Measurements from ENCODE around the gene POU5F1.
"Not testable (repeated sequence)": the region's sequence is repeated elsewhere in the genome, so short reads cannot be mapped to it uniquely, and the experiment has no call there.

DNA sequence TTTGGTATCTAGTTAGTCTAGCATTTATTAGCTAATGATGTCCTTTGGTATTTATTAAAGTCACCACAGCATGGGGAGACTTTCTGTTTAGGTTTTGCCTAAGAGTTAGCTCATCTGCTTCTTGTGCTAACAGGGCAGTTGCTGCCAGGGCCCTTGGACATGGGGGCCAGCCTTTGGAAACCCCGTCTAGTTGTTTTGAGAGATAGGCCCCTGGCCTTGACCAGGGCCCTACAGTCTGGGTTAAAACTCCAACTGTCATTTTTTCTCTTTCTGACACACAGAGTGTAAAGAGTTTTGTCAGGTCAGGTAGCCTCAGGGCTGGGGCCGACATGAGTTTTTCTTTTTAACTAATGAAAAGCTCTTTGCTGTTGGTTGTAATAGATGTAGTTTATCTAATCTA is 12.8 kb upstream of the POU5F1 start:
- TF ChIP-seq CTCF (optimal IDR thresholded peaks at IDR 0.05 in 1 of 3, IDR thresholded peaks at IDR 0.05 in 1 of 3, conservative IDR thresholded peaks at IDR 0.05 in 1 of 3; ENCODE audit: extremely low read depth in 1 of 3, insufficient read depth in 2 of 3, low read length in 3 of 3); EZH2 (IDR thresholded peaks at IDR 0.05; ENCODE audit: low read length): not testable (repeated sequence)
